Stomach (tissue), 9 donors: ENCODE data around the gene ELMO1. TPM values are rescaled to one million over a fixed set of nuclear protein-coding genes. Genes with fewer than 3 reads are reported as not detected.

Source experiments
- DNase-seq, 2 donors: peaks; one replicate each; pipeline versions ENCODE4 v3.0.0 to v3.0.0-alpha.2; 2013 to 2019
- H3K27ac ChIP-seq, 5 donors: fragments of 200-600 bp in 4 of 5; sonication (generic) in 4 of 5; one replicate each; pipeline ENCODE4 v1.5.1; 2013 to 2019; ENCODE audit warnings: mild to moderate bottlenecking in 1 of 5, moderate library complexity in 1 of 5
- H3K27me3 ChIP-seq, 3 donors: fragments of 200-600 bp; sonication (generic); one replicate each; pipeline ENCODE4 v1.5.1; 2017 to 2019; ENCODE audit warnings: mixed run types in 1 of 3
- H3K36me3 ChIP-seq, 4 donors: fragments of 200-600 bp; sonication (generic); 1 replicate in 3 of 4; 2 replicates in 1 of 4; pipeline ENCODE4 v1.5.1; 2016 to 2019
- H3K4me1 ChIP-seq, 4 donors: fragments of 200-600 bp; sonication (generic); one replicate each; pipeline ENCODE4 v1.5.1; 2016 to 2019
- H3K4me3 ChIP-seq, 4 donors: fragments of 200-600 bp; sonication (generic) in 3 of 4; one replicate each; pipeline ENCODE4 v1.5.1; 2016 to 2019; ENCODE audit warnings: mild to moderate bottlenecking in 1 of 4
- H3K9me3 ChIP-seq, 4 donors: fragments of 200-600 bp; sonication (generic); one replicate each; pipeline ENCODE4 v1.5.1; 2016 to 2019
- EP300 ChIP-seq: sonication (generic); formaldehyde crosslinking; IDR thresholded peaks from one replicate; pipeline ENCODE4 v1.6.1; 2017; ENCODE audit warnings: antibody characterized with exemption
- POLR2A ChIP-seq, 4 donors: fragments of 450-650 bp; IDR thresholded peaks; one replicate each; pipeline ENCODE4 v1.6.1; 2016; ENCODE audit warnings: antibody characterized with exemption in 4 of 4, control low read depth in 2 of 4, mild to moderate bottlenecking in 1 of 4, moderate library complexity in 1 of 4
- POLR2AphosphoS5 ChIP-seq, 3 donors: sonication (generic); formaldehyde crosslinking; IDR thresholded peaks; one replicate each; pipeline ENCODE4 v1.6.1; 2016; ENCODE audit warnings: antibody characterized with exemption in 3 of 3
- WGBS, 5 donors: extraction: QIAGEN DNeasy Blood & Tissue Kit in 3 of 5; methylation state at CpG; one replicate each; pipeline versions ENCODE4 v1.1.5 to v1.1.7; 2013 to 2018; 5-methylcytosine and 5-hydroxymethylcytosine counted together
- intact Hi-C: fragments of 100-400 bp; cut with DNase I; formaldehyde crosslinking; loops from one replicate; pipeline ENCODE4 v1.15.1; 2023; ENCODE audit warnings: low total_unique reads
- polyA plus RNA-seq, 3 donors: library from polyadenylated mRNA; stranded (reverse); fragments of 200-250 nt; gene quantifications; one replicate each; pipeline ENCODE4 v1.2.3, GENCODE V29; 2013
- total RNA-seq, 5 donors: library from RNA; depleted of rRNA; stranded (reverse); fragments of >200 nt; gene quantifications; one replicate each; pipeline versions ENCODE4 v1.1.0 to v1.2.3, GENCODE V29; 2014 to 2016
- TF ChIP-seq, protein P1 (sequence below), 7 experiments: fragments of 450-650 bp in 4 of 7; fragments of 200-600 bp in 3 of 7; sonication (generic) in 3 of 7; IDR thresholded peaks; one replicate each; pipeline ENCODE4 v1.5.1; 2016 to 2019; ENCODE audit warnings: antibody characterized with exemption in 7 of 7, control low read depth in 2 of 7, mild to moderate bottlenecking in 1 of 7
- donor health status: healthy with polysubstance abuse.
- donor health status: Bipolar disorder and iron deficiency.
- donor health status: healthy.

ELMO1 gene
- total and polyA plus RNA-seq, 8 donors, result 4.1 to 117 (median 44.8) TPM

DNA sequence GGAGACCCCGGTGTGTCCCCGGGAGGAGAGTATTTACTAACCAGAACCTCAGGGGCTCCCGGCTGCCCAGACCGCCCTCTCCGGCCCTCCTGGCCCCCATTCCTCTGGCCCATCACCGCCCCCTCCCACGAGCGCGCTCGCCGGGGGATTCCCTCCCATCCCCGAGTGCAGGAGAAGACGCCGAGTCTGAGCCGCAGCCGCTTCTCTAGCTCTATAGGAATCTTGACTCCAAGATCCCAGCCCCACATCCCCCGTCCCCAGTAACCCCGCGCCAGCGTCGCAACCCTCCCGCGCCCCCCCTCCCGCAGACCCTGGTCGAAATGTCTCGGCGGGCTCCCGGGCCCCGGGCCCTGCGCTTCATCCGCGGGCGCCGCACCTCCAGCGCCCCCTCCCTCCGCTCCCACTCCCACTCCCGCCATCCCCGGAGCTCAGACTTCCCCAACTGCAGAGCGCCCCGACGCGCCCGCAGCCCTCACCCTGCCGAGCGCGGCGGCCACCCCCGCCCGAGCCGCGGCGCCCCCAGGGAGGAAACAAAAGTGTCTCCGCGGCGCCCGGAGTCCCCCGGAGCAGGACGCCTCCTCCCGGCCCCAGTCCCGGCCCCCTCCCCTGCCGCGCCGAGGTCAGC is 541 bp downstream of the ELMO1 start:
- Histone ChIP-seq H3K4me3 (peak overlapping the region; percentile 66 to 73 (median 72)), H3K4me1 (peaks cover 11 to 44% (median 22%) of the 10 kb centered on the region in 4 donors), H3K27ac (peak overlapping the region; percentile 84 to 95 (median 89)), H3K9me3 (no peaks in the 10 kb centered on the region), H3K36me3 (no peaks in the 10 kb centered on the region), H3K27me3 (peaks cover 0 to 41% (median 14%) of the 10 kb centered on the region in 3 donors)
- TF ChIP-seq EP300, result no peak
- TF ChIP-seq POLR2AphosphoS5 (IDR thresholded peaks at IDR 0.05), result no peak
- no peak for TF ChIP-seq POLR2A (IDR thresholded peaks at IDR 0.05)
- intact Hi-C loops, result no loop called here
- WGBS, 5 donors, result 0 to 3% (median 2%) methylated on average over 28 to 63 of the region's 63 CpGs
- no peak for DNase-seq

DNA sequence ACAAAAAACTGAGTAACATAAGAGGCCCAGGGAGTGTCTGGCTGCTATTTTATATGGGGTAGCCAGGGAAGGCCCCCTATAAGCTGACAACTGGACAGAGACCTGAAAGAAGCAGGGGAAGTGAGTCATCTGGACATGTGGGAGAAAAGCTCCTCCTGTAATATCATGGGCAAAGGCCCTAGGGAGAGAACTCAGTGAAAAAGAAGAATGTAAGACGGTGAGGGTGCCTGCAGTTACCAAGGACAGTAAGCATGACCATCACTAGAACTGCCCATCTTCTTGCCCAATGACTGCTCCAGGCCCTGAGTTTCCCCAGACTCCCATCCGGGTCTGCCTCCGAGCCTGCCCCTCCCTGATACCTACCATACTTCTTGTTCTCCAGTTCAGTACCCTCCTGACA is 2.3 kb downstream of the ELMO1 start:
- Histone ChIP-seq H3K4me3 (no peak overlapping the region), H3K4me1 (peaks cover 11 to 53% (median 28%) of the 10 kb centered on the region in 4 donors), H3K9me3 (no peaks in the 10 kb centered on the region), H3K36me3 (no peaks in the 10 kb centered on the region), H3K27ac (peak overlapping the region in 1 of 5 donors; percentile 95), H3K27me3 (peaks cover 0 to 41% (median 14%) of the 10 kb centered on the region in 3 donors)
- WGBS, 5 donors, result 70 to 86% (median 82%) methylated on average over 3 of the region's 3 CpGs
- intact Hi-C loops, result no loop called here
- TF ChIP-seq POLR2A (IDR thresholded peaks at IDR 0.05) (no peak), EP300 (no peak), POLR2AphosphoS5 (IDR thresholded peaks at IDR 0.05) (no peak)
- TF ChIP-seq, protein P1, sequence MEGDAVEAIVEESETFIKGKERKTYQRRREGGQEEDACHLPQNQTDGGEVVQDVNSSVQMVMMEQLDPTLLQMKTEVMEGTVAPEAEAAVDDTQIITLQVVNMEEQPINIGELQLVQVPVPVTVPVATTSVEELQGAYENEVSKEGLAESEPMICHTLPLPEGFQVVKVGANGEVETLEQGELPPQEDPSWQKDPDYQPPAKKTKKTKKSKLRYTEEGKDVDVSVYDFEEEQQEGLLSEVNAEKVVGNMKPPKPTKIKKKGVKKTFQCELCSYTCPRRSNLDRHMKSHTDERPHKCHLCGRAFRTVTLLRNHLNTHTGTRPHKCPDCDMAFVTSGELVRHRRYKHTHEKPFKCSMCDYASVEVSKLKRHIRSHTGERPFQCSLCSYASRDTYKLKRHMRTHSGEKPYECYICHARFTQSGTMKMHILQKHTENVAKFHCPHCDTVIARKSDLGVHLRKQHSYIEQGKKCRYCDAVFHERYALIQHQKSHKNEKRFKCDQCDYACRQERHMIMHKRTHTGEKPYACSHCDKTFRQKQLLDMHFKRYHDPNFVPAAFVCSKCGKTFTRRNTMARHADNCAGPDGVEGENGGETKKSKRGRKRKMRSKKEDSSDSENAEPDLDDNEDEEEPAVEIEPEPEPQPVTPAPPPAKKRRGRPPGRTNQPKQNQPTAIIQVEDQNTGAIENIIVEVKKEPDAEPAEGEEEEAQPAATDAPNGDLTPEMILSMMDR (IDR thresholded peaks at IDR 0.05), result no peak
- no peak for DNase-seq

DNA sequence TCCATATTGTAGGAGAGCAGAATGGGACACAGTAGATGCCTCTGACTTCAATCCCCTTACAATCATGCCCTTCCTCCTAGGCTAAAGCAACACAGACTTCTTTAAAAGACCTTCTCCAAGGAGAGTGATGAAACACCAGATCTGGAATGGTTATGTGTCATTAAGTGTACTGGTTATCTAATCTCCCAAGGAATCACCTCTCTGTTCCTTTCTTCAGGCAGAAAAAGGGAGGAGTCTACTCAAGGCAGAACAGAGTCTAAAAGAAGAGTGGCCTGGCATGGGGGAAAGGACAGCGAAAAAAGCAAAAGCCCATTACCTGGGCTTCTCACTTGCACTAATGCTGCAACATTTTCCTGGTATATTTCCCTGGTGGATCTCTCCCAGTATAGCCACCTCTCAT is 2.9 kb downstream of the ELMO1 start:
- Histone ChIP-seq H3K9me3 (no peaks in the 10 kb centered on the region), H3K4me1 (peaks cover 11 to 59% (median 30%) of the 10 kb centered on the region in 4 donors), H3K27ac (peak overlapping the region in 2 of 5 donors; percentile 32 to 95), H3K27me3 (peaks cover 0 to 41% (median 14%) of the 10 kb centered on the region in 3 donors), H3K36me3 (no peaks in the 10 kb centered on the region), H3K4me3 (no peak overlapping the region)
- intact Hi-C loops, result no loop called here
- no peak for TF ChIP-seq EP300
- no peak for TF ChIP-seq POLR2A (IDR thresholded peaks at IDR 0.05)
- TF ChIP-seq POLR2AphosphoS5 (IDR thresholded peaks at IDR 0.05), result no peak
- TF ChIP-seq, protein P1 (IDR thresholded peaks at IDR 0.05), result no peak
- DNase-seq, result no peak
- 91 to 100% (median 93%) methylated on average over 1 of the region's 1 CpG for WGBS, 5 donors

DNA sequence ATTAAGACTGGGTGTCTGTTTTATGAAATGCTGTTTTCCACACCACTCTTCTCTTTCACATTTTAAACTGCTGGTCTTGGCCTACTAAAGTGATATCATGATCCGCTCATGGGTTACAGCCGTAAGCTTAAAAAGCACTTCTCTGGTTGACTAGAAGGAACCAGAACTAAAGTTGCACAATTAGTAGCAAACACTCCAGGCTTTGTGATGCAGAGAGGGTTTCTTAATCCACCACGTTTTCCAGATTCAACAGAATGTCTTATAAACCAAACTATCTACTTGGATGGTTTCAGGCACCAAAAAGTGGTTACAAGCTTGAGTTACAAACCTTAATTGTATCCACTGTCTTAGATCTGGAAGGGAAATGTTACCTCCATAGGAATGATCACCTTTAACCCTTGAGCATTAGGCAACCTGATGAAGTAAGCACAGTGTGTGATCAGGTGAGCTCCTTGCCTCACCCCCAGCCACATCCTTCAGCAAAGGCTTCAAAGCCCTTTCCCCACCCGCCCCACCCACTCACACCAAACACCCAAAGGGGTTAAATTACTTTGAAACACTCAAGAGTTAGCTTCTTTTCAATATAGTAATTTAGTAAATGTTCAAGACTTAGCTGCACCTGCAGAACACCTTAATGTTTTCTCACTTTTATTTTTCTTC is 3.5 kb downstream of the ELMO1 start:
- no peaks in the 10 kb centered on the region for H3K36me3 ChIP-seq
- TF ChIP-seq POLR2AphosphoS5 (IDR thresholded peaks at IDR 0.05) (peak in 1 of 3 donors; percentile 7), POLR2A (IDR thresholded peaks at IDR 0.05) (no peak), EP300 (no peak)
- TF ChIP-seq, protein P1 (IDR thresholded peaks at IDR 0.05), result no peak
- H3K4me3 ChIP-seq, result no peak overlapping the region
- H3K27me3 ChIP-seq, result peaks cover 0 to 37% (median 14%) of the 10 kb centered on the region in 3 donors
- H3K27ac ChIP-seq, result peak overlapping the region in 2 of 5 donors; percentile 32 to 95
- intact Hi-C loops, result no loop called here
- DNase-seq, result no peak
- H3K9me3 ChIP-seq, result no peaks in the 10 kb centered on the region
- peaks cover 11 to 59% (median 30%) of the 10 kb centered on the region in 4 donors for H3K4me1 ChIP-seq
- 60 to 75% (median 64%) methylated on average over 4 of the region's 4 CpGs for WGBS, 5 donors
